ENCODE data around the gene CHMP6. TPM values are rescaled to one million over a fixed set of nuclear protein-coding genes. Genes with fewer than 3 reads are reported as not detected.

The CHMP6 gene
- total and polyA plus RNA-seq, 4 donors, result 9.6 to 24.0 (median 16.7) TPM

- H3K4me1 ChIP-seq (ENCODE audit: control insufficient read depth in 4 of 4, insufficient read depth in 4 of 4, low read length in 3 of 4), result no peaks in the 10 kb centered on the region
- no peak for DNase-seq (ENCODE audit: low spot score)
- no peaks in the 10 kb centered on the region for H3K9me3 ChIP-seq (ENCODE audit: control insufficient read depth in 4 of 4, low read length in 3 of 4)
- 92% methylated on average over 16 of the region's 16 CpGs for WGBS
- no peak overlapping the region for H3K27ac ChIP-seq (ENCODE audit: low read depth in 1 of 2, low read length in 2 of 2)
- no peaks in the 10 kb centered on the region for H3K27me3 ChIP-seq (ENCODE audit: control insufficient read depth in 4 of 4, insufficient read depth in 4 of 4, low read length in 3 of 4)
- no peak overlapping the region for H3K9ac ChIP-seq (ENCODE audit: low read depth in 1 of 2, low read length in 2 of 2)
- TF ChIP-seq, protein P1, sequence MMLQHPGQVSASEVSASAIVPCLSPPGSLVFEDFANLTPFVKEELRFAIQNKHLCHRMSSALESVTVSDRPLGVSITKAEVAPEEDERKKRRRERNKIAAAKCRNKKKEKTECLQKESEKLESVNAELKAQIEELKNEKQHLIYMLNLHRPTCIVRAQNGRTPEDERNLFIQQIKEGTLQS (IDR thresholded peaks at IDR 0.05), result no peak
- TF ChIP-seq CTCF (IDR thresholded peaks at IDR 0.05; ENCODE audit: low read depth, low read length, missing input control), result no peak
- TF ChIP-seq REST (IDR thresholded peaks at IDR 0.05), result no peak
- TF ChIP-seq RAD21 (IDR thresholded peaks at IDR 0.05), result no peak
- TF ChIP-seq HNF4A (conservative IDR thresholded peaks at IDR 0.05), result no peak
- no peak for TF ChIP-seq SP1 (IDR thresholded peaks at IDR 0.05)
- TF ChIP-seq TAF1 (conservative IDR thresholded peaks at IDR 0.05), result no peak
- TF ChIP-seq EGR1 (IDR thresholded peaks at IDR 0.05; ENCODE audit: low read depth in 2 of 2), result no peak
- TF ChIP-seq FOXA2 (IDR thresholded peaks at IDR 0.05), result no peak
- no peak for TF ChIP-seq YY1 (IDR thresholded peaks at IDR 0.05)
- TF ChIP-seq, protein P2, sequence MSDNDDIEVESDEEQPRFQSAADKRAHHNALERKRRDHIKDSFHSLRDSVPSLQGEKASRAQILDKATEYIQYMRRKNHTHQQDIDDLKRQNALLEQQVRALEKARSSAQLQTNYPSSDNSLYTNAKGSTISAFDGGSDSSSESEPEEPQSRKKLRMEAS (IDR thresholded peaks at IDR 0.05), result no peak
- TF ChIP-seq GABPA (IDR thresholded peaks at IDR 0.05 in 1 of 2, conservative IDR thresholded peaks at IDR 0.05 in 1 of 2), result no peak
- TF ChIP-seq JUND (IDR thresholded peaks at IDR 0.05), result no peak
- TF ChIP-seq, protein P3, sequence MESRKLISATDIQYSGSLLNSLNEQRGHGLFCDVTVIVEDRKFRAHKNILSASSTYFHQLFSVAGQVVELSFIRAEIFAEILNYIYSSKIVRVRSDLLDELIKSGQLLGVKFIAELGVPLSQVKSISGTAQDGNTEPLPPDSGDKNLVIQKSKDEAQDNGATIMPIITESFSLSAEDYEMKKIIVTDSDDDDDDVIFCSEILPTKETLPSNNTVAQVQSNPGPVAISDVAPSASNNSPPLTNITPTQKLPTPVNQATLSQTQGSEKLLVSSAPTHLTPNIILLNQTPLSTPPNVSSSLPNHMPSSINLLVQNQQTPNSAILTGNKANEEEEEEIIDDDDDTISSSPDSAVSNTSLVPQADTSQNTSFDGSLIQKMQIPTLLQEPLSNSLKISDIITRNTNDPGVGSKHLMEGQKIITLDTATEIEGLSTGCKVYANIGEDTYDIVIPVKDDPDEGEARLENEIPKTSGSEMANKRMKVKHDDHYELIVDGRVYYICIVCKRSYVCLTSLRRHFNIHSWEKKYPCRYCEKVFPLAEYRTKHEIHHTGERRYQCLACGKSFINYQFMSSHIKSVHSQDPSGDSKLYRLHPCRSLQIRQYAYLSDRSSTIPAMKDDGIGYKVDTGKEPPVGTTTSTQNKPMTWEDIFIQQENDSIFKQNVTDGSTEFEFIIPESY (IDR thresholded peaks at IDR 0.05), result no peak
- no peak overlapping the region for H3K4me3 ChIP-seq (ENCODE audit: low read depth in 1 of 3, low read length in 3 of 3)
- H3K36me3 ChIP-seq (ENCODE audit: control insufficient read depth in 4 of 4, insufficient read depth in 3 of 4, low read depth in 1 of 4, low read length in 3 of 4), result peaks cover 0 to 10% (median 3%) of the 10 kb centered on the region in 4 donors
Measured at GRCh38 chr17:80955671-80956280, 35.9 kb upstream of the CHMP6 start.

Data from liver (tissue), 9 donors.